NCI-H1105 treated with DMSO at 0.1 percent for 48 hours (cell line): ENCODE data around the gene TIMM44.

ENCODE experiments used
- DNase-seq: peaks from one replicate; lab custom pipeline; 2025; lab: John Stamatoyannopoulos, UW

The TIMM44 gene

GRCh38 chr19:7943444-7944176 lies at the start of gene TIMM44:
TSS of gene TIMM44 (minus strand) at chr19:7943666. CDS start at chr19:7943651, 15 bp downstream.
- peak; percentile 99 for DNase-seq

- DNase-seq: no peak
Measured at GRCh38 chr19:7992575-7992974, 49.1 kb upstream of the TIMM44 start.

GRCh38 chr19:7989071-7989575 lies 45.7 kb upstream of the TIMM44 start:
- no peak for DNase-seq

GRCh38 chr19:7988307-7988706 lies 44.8 kb upstream of the TIMM44 start:
- no peak for DNase-seq

- DNase-seq: no peak
Measured at GRCh38 chr19:7987114-7987768, 43.8 kb upstream of the TIMM44 start.

- DNase-seq: no peak
Measured at GRCh38 chr19:7986321-7987113, 43.1 kb upstream of the TIMM44 start.

- DNase-seq: no peak
Measured at GRCh38 chr19:7985481-7985911, 42.0 kb upstream of the TIMM44 start.

- no peak for DNase-seq
Measured at GRCh38 chr19:7983995-7984837, 40.8 kb upstream of the TIMM44 start.

- DNase-seq: no peak
Measured at GRCh38 chr19:7983286-7983950, 40.0 kb upstream of the TIMM44 start.

- DNase-seq: no peak
Measured at GRCh38 chr19:7982651-7983099, 39.2 kb upstream of the TIMM44 start.

- DNase-seq: no peak
Measured at GRCh38 chr19:7982103-7982502, 38.6 kb upstream of the TIMM44 start.

- DNase-seq: no peak
Measured at GRCh38 chr19:7981661-7982060, 38.2 kb upstream of the TIMM44 start.

GRCh38 chr19:7981199-7981598 lies 37.7 kb upstream of the TIMM44 start:
- DNase-seq: no peak

GRCh38 chr19:7980635-7981121 lies 37.2 kb upstream of the TIMM44 start:
- DNase-seq: no peak

GRCh38 chr19:7980168-7980567 lies 36.7 kb upstream of the TIMM44 start:
- no peak for DNase-seq

- DNase-seq: no peak
Measured at GRCh38 chr19:7979559-7979958, 36.1 kb upstream of the TIMM44 start.

GRCh38 chr19:7979011-7979410 lies 35.5 kb upstream of the TIMM44 start:
- DNase-seq: no peak

- DNase-seq: no peak
Measured at GRCh38 chr19:7978179-7978825, 34.8 kb upstream of the TIMM44 start.

- no peak for DNase-seq
Measured at GRCh38 chr19:7977723-7978040, 34.2 kb upstream of the TIMM44 start.

- no peak for DNase-seq
Measured at GRCh38 chr19:7977021-7977722, 33.7 kb upstream of the TIMM44 start.
